ENCODE data around the gene GZF1.

GRCh38 chr20:23370873-23371272 is 8.9 kb downstream of the GZF1 start:
- TF ChIP-seq, protein P1, sequence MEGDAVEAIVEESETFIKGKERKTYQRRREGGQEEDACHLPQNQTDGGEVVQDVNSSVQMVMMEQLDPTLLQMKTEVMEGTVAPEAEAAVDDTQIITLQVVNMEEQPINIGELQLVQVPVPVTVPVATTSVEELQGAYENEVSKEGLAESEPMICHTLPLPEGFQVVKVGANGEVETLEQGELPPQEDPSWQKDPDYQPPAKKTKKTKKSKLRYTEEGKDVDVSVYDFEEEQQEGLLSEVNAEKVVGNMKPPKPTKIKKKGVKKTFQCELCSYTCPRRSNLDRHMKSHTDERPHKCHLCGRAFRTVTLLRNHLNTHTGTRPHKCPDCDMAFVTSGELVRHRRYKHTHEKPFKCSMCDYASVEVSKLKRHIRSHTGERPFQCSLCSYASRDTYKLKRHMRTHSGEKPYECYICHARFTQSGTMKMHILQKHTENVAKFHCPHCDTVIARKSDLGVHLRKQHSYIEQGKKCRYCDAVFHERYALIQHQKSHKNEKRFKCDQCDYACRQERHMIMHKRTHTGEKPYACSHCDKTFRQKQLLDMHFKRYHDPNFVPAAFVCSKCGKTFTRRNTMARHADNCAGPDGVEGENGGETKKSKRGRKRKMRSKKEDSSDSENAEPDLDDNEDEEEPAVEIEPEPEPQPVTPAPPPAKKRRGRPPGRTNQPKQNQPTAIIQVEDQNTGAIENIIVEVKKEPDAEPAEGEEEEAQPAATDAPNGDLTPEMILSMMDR (IDR thresholded peaks at IDR 0.05), result no peak
- TF ChIP-seq ZFX (IDR thresholded peaks at IDR 0.05; ENCODE audit: borderline replicate concordance), result no peak
